Stimulated activated CD4-positive, alpha-beta T cell treated with anti-CD3 and anti-CD28 coated beads, Interleukin-12 subunit alpha, Interleukin-12 subunit beta, amount 100 ng/mL, for 48 hours (primary cell): ENCODE results near the gene DLX3.

Source experiments
- DNase-seq, 3 donors: peaks; one replicate each; pipeline ENCODE4 v3.0.0-alpha.2; 2020; ENCODE audit warnings: low read depth in 2 of 3, low spot score in 1 of 3

DLX3 gene

DNA sequence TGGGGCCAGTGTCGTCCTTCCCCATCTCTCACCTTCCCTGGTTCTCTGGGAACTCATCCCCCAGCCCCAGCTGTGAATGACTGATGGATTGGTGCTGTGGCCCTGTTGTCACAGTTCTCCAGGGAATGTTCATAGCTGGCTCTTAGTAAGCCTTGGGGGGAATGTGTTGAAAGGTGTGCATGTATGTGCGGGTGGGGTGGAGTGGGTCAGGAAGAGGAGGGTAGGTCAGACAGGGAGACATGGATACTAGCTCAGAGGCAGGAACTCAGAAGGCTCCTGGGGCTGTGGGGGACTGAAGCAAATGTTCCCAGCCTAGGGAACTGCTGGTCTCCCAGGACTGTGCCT is 21.8 kb downstream of the DLX3 start:
- DNase-seq, result no peak

DNA sequence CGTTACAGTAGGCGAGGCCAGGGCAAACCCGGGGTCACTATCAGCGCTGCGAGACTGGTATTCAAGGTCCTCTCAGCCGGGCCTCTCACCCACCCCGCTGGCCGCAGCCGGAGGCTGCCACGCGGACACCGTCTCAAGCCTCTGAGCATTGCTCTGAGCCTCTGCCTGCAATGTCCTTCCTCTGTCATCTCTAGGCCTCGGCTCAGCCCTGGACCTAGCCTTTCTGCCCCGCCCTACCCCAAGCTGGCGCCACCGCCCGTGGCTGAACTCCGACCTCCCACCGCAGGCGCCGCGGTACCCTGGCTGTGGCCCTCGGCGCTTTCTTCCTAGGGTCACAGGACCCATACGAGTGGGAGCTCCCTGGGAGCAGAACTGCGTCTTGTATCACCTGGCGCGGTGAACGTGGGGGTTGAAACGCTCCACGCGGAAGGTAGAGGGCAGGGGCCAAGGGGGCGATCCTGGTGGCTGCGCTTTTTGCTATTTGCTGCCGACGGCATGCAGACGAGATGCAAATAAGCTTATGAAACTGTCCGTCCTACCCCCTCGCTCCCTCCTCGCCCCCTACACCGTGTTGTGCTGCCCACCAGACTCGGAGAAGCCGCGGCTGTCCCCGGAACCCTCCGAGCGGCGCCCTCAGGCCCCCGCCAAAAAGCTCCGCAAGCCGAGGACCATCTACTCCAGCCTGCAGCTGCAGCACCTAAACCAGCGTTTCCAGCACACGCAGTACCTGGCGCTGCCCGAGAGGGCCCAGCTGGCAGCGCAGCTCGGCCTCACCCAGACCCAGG is 22.3 kb downstream of the DLX3 start:
- DNase-seq, result no peak

DNA sequence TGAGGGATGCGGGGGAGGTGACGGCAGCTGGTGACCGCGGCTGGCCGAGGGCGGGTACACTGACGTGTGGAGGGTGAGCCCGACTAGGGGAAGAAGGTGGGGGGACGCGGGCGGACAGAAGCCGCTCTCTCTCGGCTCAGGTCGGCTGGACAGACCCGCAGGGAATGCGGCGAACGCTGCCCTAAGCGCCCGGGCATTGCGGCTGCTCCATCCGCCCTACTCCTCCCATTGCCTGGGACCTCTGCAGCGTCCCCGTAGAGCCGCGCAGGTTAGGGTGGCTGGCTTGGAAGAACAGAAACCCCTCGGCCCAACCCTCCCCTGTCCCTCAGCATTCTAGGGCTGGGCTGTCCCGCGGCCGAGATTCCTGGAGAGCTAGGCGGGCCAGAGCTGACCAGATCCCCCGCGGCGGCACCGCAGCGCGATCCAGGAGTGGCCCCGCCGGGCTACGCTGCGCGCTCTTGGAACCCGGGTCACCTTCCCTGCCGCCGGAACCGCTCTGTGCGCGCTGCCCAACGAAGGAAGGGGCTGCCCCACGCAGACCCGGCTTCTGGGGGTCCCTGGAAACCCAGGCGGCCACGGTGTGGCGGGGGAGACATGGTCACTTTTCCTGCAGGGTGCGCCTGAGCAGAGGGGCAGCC is 23.1 kb downstream of the DLX3 start:
- DNase-seq, result no peak

DNA sequence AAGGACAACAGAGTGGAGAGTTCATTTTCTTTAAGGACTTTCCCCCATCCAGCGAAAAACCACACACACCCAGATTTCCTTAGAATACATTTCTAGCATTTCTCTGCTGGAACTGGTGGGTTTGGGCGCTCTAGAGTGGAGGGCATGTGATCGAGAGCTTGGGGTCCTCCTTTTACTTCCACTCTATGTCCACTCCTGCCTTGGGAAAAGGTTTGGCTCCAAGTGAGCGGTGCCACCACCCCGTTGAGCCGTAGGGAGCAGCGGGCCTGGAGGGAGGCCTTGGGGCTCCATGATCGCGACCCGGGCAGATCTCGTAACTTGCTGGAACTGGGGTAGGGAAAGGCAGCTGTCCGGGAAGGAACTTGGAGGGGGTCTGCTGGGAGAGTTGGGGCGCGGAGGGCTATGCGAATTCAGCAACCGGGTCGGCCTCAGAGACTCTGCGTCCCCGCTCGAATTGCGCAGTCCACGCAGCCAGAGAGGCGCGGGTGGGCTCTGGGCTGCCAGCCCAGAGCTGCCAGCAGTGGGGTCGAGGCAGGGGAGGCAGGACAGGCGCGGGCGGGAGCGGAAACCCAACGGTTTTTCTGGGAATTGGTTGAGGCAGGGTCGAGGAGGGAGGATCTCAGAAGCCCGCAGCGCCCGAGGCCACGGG is 23.7 kb downstream of the DLX3 start:
- DNase-seq, result no peak

DNA sequence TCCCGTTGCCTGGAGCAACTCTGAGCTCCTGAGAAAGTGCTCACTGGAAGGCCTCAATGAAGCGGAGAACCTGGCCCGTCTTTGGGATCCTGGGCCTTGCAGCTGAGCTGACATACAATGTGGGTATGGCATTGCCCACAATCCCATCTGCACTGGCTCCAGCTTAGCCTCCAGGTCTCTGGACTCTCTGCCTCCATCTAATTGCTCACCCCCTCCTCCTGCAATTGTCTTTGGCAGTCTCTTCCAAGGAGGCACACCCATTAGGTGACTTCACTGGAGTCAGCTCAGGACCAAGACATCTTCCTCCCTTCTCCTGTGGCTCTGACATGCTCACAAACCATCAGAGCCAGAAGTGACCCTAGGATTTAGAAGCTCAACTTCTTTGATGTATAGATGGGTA is 24.5 kb downstream of the DLX3 start:
- DNase-seq, result no peak

DNA sequence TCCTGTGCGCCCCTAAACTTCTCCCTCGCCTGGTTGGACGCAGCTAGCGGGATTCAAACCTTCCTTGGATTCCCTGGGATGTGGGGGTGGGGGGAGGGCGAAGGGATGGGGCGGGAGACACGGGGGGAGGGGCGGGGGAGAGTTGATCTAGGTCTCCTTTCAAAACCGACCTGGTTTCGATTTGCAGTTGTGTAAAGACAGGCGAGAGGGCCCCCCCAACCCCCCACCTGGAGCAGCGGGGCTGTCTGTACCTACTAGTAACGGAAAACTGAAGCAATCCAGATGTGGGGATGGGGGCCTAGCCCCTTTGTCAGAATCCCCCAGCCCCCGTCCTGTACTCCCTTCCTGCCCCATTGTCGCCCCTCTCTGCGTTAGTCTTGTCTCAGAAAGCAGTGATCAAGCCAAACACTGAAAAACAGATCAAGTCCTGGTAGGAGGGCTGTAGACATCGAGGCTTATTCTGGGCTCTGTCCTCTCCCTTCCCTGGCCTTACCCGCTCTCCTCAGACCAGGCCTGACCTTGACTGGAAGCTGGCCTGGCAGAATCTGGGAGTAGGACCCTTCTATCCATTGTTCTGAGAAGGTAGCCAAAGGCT is 25.1 kb downstream of the DLX3 start:
- no peak for DNase-seq

DNA sequence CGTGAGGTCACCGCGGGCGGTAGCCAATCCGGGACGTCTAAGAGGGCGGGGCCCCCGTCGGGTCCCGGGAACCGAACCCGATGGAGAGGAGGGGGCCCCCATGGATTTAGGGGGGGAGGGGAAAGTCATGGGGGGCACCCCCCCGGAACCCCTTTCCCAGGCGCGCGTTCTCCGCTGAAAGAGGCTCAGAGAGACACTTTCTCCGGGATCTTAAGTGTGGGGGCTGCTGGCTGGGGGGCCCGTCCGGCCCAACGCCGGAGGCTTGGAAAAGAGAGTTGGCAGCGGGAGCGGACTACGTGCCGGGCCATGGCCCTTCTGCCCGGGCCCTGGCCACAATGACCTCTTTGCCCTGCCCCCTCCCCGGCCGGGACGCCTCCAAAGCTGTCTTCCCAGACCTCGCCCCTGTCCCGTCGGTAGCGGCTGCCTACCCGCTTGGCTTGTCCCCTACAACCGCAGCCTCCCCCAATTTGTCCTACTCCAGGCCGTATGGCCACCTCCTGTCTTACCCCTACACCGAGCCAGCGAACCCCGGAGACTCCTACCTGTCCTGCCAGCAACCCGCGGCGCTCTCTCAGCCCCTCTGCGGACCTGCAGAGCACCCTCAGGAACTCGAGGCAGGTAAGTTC is 25.8 kb downstream of the DLX3 start, which contains the start of gene DLX4:
Gene DLX4 (plus strand): TSS at position 57 of the 626 bp plus-strand sequence. CDS start 279 bp downstream, at position 336.
- no peak for DNase-seq

DNA sequence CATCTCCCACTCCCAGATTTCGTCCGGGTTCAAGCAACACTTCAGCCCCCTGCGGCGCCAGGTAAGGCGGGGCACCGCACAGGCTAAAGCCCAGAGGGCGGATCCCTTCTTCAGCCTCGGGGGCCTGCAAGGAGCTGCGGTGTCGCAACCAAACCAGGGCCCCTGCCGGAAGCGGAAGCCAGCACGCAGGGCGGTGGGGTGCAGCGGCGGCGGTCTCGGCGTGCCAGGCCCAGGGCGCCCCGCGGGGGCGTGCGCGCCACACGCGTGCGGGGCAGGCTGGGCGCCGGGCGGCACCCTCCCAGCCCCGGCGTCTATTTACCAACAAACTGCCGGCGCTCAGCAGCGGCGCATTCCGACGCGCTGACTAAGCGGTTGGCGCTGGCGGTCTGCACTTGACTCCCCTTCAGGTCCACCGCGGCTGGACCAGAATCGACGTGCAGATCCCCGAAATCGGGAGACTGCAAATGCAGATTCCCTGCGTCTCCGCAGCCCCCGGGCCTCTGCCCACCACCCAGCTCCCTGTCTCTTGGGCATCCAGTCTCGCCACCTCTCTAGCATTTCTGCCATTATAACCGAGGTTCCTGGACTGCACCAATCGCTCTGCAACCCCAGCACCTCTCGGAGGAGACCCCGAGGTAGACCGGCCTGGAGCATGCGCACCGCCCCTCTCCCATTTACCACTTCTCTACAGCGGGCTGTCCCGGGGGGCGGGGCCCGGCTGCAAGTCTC is 26.5 kb downstream of the DLX3 start:
- DNase-seq, result peak; percentile 48 to 63 (median 57)

DNA sequence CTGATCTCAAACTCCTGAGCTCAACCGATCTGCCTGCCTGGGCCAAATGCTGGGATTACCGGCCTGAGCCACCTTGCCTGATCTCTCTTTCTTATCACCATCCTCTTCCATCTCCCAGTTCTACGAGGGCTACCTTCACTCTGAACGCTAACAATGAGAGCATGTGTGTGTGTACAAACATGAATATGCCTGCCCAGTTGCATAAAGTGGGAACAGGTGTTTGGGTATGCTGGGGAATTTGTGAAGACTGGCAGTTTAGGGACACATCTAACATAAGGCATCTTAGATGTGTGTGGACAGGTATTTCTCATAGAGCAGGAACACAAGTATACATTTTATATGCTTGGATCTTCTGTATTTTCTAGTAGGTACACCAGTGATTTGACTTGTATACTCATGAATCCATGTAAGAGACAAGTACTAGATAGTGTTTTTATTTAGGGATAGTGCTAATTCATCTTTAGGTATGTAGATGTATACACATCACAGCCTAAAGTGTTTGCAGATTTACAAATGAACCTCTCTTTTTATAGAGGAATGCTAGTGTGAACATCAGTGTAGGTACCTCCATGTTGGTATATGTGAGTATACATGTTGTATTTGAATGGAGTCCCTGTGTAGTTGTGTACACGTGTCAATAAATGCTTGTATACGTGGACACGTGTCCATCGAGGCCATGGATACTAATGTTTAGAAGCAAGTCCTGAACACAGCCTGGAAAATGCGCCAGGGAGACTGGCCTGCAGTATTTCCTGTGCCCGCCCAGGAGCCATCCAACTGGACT is 27.2 kb downstream of the DLX3 start:
- DNase-seq, result no peak

DNA sequence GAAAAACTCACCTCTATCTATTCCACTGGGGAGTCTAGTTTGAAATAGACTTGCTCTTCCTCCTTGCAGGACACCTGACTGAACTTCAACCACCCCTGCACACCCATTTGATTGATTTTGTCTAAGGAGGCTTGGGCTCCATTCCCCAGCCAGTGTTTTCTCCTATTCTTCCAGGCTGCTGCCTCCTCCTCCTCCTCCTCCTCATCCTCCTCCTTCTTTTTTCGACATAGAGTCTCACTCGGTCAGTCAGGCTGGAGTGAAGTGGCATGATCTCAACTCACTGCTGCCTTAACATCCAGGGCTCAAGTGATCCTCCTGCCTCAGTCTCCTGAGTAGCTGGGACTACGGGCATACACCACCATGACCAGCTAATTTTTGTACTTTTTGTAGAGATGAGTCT is 27.8 kb downstream of the DLX3 start:
- DNase-seq, result no peak

DNA sequence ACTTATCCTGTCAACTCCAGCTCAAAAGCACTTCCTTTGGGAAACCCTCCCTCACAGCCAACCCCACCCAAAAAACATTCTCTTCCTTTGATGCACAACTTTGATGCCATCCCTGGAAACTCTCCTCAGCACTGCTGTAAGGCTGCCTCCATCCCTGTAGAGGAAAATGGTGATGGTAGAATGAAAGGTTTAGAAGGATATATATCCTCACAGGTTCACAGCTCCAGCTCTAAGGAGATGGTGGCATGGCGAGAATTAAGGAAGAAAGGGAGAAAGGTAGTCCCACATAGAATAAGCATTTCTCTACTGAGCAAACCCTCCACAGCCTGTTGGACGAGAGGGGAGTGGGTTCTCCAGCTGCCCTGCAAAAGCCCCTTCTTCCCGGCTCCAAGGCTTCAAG is 28.3 kb downstream of the DLX3 start:
- no peak for DNase-seq

DNA sequence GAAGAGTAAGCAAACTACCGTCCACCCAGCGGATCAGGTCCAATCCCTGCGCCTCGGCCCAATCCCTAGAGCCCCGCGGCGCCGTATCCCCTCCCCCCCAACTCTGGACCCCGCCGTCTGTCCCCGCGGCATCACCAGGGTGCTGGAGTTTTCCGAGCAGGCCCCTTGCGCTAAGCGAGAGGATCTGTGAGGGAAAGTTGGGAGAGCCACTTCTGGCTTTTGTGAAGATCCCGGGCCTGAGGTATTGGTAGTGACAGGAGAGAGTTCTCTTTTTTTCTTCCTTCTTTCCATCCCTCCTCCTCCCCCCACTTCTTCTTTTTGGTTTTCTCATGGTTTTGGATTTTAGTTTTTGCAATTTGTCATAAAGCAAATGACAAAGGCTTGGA is 29.5 kb downstream of the DLX3 start:
- DNase-seq, result no peak

DNA sequence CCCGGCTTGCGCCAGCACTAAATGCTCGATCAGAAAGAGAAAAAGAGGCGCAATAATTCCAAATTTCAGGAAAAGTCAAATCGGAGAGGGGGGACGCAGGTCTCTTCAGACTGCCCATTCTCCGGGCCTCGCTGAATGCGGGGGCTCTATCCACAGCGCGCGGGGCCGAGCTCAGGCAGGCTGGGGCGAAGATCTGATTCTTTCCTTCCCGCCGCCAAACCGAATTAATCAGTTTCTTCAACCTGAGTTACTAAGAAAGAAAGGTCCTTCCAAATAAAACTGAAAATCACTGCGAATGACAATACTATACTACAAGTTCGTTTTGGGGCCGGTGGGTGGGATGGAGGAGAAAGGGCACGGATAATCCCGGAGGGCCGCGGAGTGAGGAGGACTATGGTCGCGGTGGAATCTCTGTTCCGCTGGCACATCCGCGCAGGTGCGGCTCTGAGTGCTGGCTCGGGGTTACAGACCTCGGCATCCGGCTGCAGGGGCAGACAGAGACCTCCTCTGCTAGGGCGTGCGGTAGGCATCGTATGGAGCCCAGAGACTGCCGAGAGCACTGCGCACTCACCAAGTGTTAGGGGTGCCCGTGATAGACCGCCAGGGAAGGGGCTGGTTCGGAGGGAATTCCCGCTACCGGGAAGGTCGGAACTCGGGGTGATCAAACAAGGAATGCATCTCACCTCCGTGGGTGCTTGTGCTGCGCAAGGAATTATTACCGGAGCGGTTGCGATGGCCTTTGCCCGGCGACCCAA is 30.1 kb downstream of the DLX3 start:
- no peak for DNase-seq

DNA sequence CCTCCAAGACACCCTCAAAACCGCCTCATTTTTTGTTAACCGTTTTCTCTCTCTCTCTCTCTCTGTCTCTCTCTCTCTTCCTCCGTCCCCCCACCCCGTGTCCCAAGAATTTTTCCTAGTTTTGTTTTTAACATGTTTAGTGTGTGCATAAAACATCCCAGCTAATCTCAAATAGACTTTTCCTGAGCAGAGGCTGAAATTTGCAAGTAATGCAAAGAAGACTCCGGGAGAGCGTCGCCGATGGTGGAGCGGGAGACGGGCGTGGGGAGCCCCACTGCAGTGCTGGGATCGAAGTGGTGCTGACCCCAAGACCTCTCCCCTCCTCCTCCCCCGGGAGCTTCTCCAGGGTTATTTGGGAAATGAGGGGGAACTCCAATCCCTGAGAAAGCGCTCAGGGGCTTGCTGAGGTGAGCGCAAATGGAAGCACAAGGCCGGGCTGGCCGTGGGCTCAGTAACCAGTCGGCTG is 30.7 kb downstream of the DLX3 start:
- no peak for DNase-seq

DNA sequence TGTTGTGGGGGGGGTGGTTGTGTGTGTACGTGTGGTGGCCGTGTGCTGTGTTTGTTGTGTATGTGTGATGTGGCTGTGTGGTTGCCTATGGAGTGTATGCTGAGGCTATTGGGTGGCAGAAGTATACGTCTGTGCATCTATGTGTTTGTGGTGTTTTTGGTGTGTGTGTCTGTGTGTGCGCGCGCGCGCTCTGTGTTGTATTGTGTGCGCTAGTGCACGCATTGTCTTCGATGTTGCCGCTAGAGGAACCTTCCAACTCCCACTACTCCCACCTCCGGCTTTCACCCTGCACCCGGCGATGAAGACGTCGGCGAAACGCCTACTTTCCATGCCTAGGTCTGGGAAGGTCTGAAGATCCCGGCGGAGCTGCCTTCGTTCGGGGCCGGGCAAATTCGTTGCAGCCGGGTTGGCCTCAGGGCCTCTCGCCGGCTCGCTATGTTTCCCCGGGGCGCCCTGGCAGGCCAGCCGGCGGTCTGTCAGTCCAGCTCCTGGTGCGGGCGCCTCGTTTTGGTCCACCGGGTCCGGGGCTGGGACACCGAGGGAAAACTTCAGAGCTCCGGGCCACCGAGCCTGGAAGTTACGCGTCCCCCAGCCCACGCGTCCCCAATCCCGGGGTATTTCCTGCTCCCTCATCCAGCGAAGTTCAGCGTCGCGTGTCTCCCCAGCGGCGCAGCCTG is 31.3 kb downstream of the DLX3 start:
- no peak for DNase-seq

DNA sequence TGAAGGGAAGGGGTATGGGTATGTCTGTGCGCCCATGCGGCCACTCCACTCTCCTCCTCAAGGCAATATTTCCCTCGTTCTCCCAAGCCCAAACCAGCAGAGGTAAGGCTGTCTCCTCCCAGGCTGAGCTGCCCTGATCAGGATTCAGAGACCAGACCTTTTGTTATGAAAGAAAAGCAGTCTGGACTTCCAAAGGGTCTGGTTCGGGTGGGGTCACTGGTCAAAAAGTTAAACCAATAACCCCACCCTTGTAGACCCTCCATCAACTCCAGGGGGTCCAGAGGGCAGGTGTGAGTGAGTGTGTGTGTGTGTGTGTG is 31.8 kb downstream of the DLX3 start:
- DNase-seq, result no peak

DNA sequence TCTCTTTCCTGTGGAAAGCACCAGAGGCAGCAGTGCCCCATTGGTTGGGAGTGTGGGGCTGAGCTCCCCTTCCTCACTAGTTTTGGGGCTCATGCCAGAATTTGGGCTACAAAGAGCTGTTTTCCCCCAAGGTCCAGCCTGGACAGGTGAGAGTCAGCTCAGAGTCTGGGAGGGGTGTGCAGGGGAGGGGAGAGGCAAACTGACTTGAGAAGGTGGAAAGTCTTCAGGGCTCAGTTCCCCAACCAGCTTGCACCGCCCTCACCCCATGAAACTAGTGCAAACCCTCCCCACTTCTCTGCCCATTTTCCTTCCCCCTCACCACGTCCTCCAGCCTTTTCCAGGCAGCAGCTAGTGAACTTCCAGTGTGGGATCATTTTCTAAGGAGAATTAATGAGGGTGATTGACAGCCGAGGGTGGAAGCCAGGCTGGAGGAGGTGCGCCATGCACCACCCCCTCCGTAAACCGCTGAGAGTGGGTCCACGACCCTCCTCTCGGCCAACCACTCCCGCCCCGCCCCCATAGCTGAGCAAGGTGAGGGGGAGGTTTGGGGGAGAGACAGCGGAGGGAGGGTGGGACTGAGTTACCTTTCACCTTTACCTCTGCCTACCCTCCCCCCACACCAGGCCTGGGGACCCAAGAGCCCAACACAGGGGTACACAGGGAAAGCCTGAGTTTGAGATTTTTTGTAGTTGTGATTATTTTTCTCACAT is 32.3 kb downstream of the DLX3 start:
- no peak for DNase-seq

DNA sequence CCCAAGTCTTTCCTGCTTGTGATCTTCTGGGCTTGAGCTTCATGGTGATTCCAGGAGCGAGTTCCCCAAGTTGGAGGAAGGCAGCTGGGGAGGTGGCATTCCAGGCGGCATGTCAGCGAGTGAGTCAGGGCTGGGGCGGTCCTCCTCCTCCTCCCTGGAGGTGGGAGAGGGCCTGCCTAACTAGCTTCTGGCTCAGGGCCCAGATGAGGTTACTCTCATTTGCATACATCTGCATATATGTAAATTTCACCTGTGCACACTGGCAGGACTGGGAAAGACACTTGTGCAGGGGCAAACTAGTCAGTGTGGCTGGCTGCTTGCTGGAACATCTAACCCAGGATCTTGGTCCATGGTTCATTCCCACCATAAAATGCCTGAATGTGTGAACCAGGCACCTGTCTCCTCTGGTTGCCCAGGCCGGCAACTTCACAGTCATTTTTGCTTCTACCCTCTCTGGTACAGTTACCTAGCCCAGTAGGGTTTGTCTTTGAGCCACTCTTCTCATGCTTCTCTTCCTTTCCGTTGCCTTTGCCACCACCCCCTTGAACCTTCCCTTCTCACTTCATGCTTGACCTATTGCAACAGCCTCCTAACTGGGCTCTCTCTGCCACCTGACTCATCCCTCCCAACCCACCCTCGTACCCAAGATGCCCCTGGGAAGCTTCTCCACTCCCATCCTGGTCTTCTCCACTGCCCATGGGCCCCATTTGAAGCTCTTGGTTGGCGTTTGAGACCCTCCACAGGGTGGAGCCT is 35.7 kb downstream of the DLX3 start:
- DNase-seq, result no peak
